GM12878 (cell line): Measurements from ENCODE around the gene BCAT1. TPM values are rescaled to one million over a fixed set of nuclear protein-coding genes. Genes with fewer than 3 reads are reported as not detected.
"Not testable (repeated sequence)": the region's sequence is repeated elsewhere in the genome, so short reads cannot be mapped to it uniquely, and the experiment has no call there.

Experiments used
- ATAC-seq: fragments of 200-7000 bp; cut with Tn5 transposase; 3 replicates; pipeline ENCODE4 v1.9.1; 2020; ENCODE audit warnings: mild to moderate bottlenecking, moderate library complexity
- BruUV-seq: library from RNA; stranded (reverse); fragments of 400-500 nt; replicated peaks from 2 replicates; lab custom pipeline; 2021; lab: Mats Ljungman, UMichigan
- CTCF ChIA-PET: fragments of 300-600 bp; sonication (Branson Sonifier 250); formaldehyde crosslinking; extraction: SDS; loops from one replicate; lab custom pipeline; 2021; ENCODE audit warnings: inconsistent platforms; lab: Yijun Ruan, JAX
- POLR2A ChIA-PET: fragments of 350-600 bp; formaldehyde crosslinking; extraction: SDS; loops from one replicate; lab custom pipeline; 2021; ENCODE audit warnings: inconsistent platforms; lab: Charles Lee
- RAD21 ChIA-PET: fragments of 300-600 bp; sonication (Branson Sonifier 250); formaldehyde crosslinking; loops from one replicate; lab custom pipeline; 2023; ENCODE audit warnings: antibody characterized with exemption; ENCODE audit not compliant: unreplicated experiment; lab: Charles Lee
- SMC1A ChIA-PET: fragments of 300-600 bp; sonication (Branson Sonifier 250); formaldehyde crosslinking; loops from one replicate; lab custom pipeline; 2023; ENCODE audit not compliant: unreplicated experiment, uncharacterized antibody; lab: Charles Lee
- DNase-seq: peaks from one replicate; pipeline ENCODE4 v3.0.0-alpha.2; 2011; ENCODE audit warnings: low read depth, low spot score
- FAIRE-seq: peaks from 3 replicates; lab custom pipeline; 2011; peaks lifted over from hg19 to GRCh38; lab: Jason Lieb, UNC
- H2AFZ ChIP-seq: 2 replicates; pipeline ENCODE4 v1.6.0; 2011; ENCODE audit warnings: low read depth, low read length, control low read depth; ENCODE audit not compliant: control insufficient read depth
- H3K27ac ChIP-seq: 2 replicates; pipeline ENCODE4 v1.5.1; 2011; ENCODE audit warnings: control low read depth; ENCODE audit not compliant: control insufficient read depth, insufficient read depth
- H3K27me3 ChIP-seq, 2 experiments: replicated peaks in 1 of 2; 2 replicates each; pipeline versions ENCODE4 v1.6.0 to v1.6.1; 2011; ENCODE audit warnings: low read length in 1 of 2; ENCODE audit not compliant: control insufficient read depth in 2 of 2, insufficient read depth in 2 of 2
- H3K36me3 ChIP-seq, 2 experiments: 2 replicates each; pipeline ENCODE4 v1.5.1; 2011; ENCODE audit warnings: low read length in 1 of 2; ENCODE audit not compliant: control insufficient read depth in 2 of 2, insufficient read depth in 2 of 2
- H3K4me1 ChIP-seq: 2 replicates; pipeline ENCODE4 v1.6.1; 2011; ENCODE audit warnings: mild to moderate bottlenecking, low read length, moderate library complexity, mixed read lengths; ENCODE audit not compliant: control insufficient read depth, insufficient read depth
- H3K4me2 ChIP-seq: 2 replicates; pipeline ENCODE4 v1.6.0; 2011; ENCODE audit warnings: control low read depth; ENCODE audit not compliant: control insufficient read depth, insufficient read depth
- H3K4me3 ChIP-seq: fragments of 200-600 bp; sonication (generic); 2 replicates; pipeline ENCODE4 v1.5.1; 2016
- H3K79me2 ChIP-seq: 2 replicates; pipeline ENCODE4 v1.6.0; 2011; ENCODE audit warnings: low read length; ENCODE audit not compliant: control insufficient read depth, insufficient read depth
- H3K9ac ChIP-seq: 2 replicates; pipeline ENCODE4 v1.8.0; 2011; ENCODE audit warnings: low read length, control low read depth, mixed read lengths; ENCODE audit not compliant: control insufficient read depth, insufficient read depth
- H3K9me3 ChIP-seq: replicated peaks from 3 replicates; pipeline ENCODE4 v1.5.1; 2011; ENCODE audit warnings: mild to moderate bottlenecking, low read length; ENCODE audit not compliant: control insufficient read depth, insufficient read depth
- H4K20me1 ChIP-seq: 2 replicates; pipeline ENCODE4 v1.6.0; 2011; ENCODE audit not compliant: control insufficient read depth, insufficient read depth
- CEBPB ChIP-seq, 2 experiments: fragments of 150-350 bp in 1 of 2; IDR thresholded peaks; 2 replicates each; pipeline ENCODE4 v1.6.1; 2012 to 2014; ENCODE audit warnings: low read depth in 2 of 2, low read length in 2 of 2, borderline replicate concordance in 1 of 2, inconsistent platforms in 1 of 2
- HCFC1 ChIP-seq: fragments of 150-350 bp; IDR thresholded peaks from 2 replicates; pipeline ENCODE4 v1.6.1; 2014; ENCODE audit warnings: low read length
- HDAC6 ChIP-seq: fragments of 200-600 bp; sonication (generic); IDR thresholded peaks from one replicate; pipeline ENCODE4 v1.8.0; 2017; ENCODE audit warnings: antibody characterized with exemption; ENCODE audit not compliant: unreplicated experiment
- KLF5 ChIP-seq: fragments of 450-650 bp; IDR thresholded peaks from 2 replicates; pipeline ENCODE4 v1.6.1; 2014; ENCODE audit warnings: mild to moderate bottlenecking; ENCODE audit not compliant: partially characterized antibody
- LARP7 ChIP-seq: fragments of 450-650 bp; IDR thresholded peaks from 2 replicates; pipeline ENCODE4 v1.6.1; 2017; ENCODE audit warnings: mild to moderate bottlenecking
- NBN ChIP-seq: fragments of 450-650 bp; IDR thresholded peaks from 2 replicates; pipeline ENCODE4 v1.6.1; 2016
- NFXL1 ChIP-seq: fragments of 450-650 bp; IDR thresholded peaks from 2 replicates; pipeline ENCODE4 v1.6.1; 2017; ENCODE audit warnings: antibody characterized with exemption, mild to moderate bottlenecking, borderline replicate concordance
- NRF1 ChIP-seq: conservative IDR thresholded peaks from 2 replicates; pipeline ENCODE4 v1.6.1; 2011; ENCODE audit warnings: mild to moderate bottlenecking, low read depth, low read length, improper control_type of control experiment
- RELA ChIP-seq: fragments of 450-650 bp; IDR thresholded peaks from 2 replicates; pipeline ENCODE4 v1.8.0; 2014; ENCODE audit warnings: borderline replicate concordance; ENCODE audit not compliant: partially characterized antibody
- ZNF24 ChIP-seq: fragments of 450-650 bp; IDR thresholded peaks from 2 replicates; pipeline ENCODE4 v1.6.1; 2017; ENCODE audit warnings: antibody characterized with exemption, mild to moderate bottlenecking
- WGBS: methylation state at CpG from one replicate; pipeline ENCODE4 v1.1.6; 2016; ENCODE audit warnings: low lambda C conversion rate; ENCODE audit not compliant: insufficient replicate concordance, insufficient coverage; ENCODE audit errors: missing lambda C conversion rate; 5-methylcytosine and 5-hydroxymethylcytosine counted together
- in situ Hi-C: fragments of 300-500 bp; cut with MboI; formaldehyde crosslinking; loops from 9 replicates; pipeline ENCODE4 v1.14.3; 2018; ENCODE audit warnings: mixed read lengths
- intact Hi-C: fragments of 100-400 bp; cut with micrococcal nuclease; formaldehyde crosslinking; loops from one replicate; pipeline ENCODE4 v1.14.2; 2022; ENCODE audit not compliant: unreplicated experiment
- polyA plus RNA-seq, 11 experiments: library from polyadenylated mRNA; depleted of rRNA in 4 of 11; unstranded in 6 of 11; stranded (reverse) in 5 of 11; fragments of >200 nt; fragmentation: Nextera tagmentation in 4 of 11; fragmentation: Illumina TruSeq in 1 of 11; extraction: Ambion mirVana in 4 of 11; extraction: Trizol in 1 of 11; gene quantifications; 1 replicate in 1 of 11; 2 replicates in 10 of 11; pipeline versions ENCODE4 v1.2.1 to v1.2.3, GENCODE V29; 2011 to 2016; ENCODE audit warnings: inconsistent platforms in 2 of 11, missing spikeins in 2 of 11, low read depth in 1 of 11
- total RNA-seq, 4 experiments: library from RNA; depleted of rRNA in 3 of 4; stranded (reverse); fragments of >200 nt in 3 of 4; fragmentation: Illumina TruSeq in 1 of 4; extraction: Trizol in 1 of 4; gene quantifications; 2 replicates each; pipeline versions ENCODE4 v1.2.1 to v1.2.3, GENCODE V29; 2013 to 2021
- TF ChIP-seq, protein P1 (sequence below): fragments of 450-650 bp; IDR thresholded peaks from 2 replicates; pipeline ENCODE4 v1.6.1; 2018; ENCODE audit warnings: mild to moderate bottlenecking, low read depth, moderate library complexity; ENCODE audit not compliant: partially characterized antibody
- TF ChIP-seq, protein P2 (sequence below): fragments of 450-650 bp; formaldehyde crosslinking; IDR thresholded peaks from 2 replicates; pipeline ENCODE4 v1.5.0; 2022; ENCODE audit warnings: mild to moderate bottlenecking, missing genetic modification characterization

Gene BCAT1
- total and polyA plus RNA-seq, 10 of the 15 experiments (the other 5 are each of a cell fraction or from before 2014, with no cell fraction given): 26.2 to 187 (median 81.9) TPM

DNA sequence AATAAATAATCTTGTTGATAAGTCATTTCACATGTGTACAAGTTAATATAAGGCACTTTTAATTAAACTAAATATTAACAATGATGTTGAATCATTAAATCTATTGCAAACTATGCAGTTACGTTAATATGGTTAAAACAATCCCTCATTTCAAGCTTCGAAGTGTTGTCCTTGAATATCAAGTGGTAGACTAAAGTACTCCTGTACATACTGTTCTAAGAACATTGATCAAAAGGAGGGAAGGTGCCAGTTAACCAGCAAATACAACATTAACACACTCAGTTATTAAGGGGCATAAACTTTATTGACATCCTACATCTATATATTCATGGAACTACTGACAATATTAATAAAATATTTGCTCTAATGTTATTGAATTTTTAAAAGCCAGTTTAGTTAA is 8.7 kb downstream of the BCAT1 start:
- no peak for DNase-seq
- BruUV-seq: no TSS peak
- intact Hi-C loops: no loop called here

GRCh38 chr12:24939551-24939950 is 9.3 kb downstream of the BCAT1 start:
- ATAC-seq, H3K27me3 ChIP-seq, H2AFZ ChIP-seq, intact Hi-C loops, H3K27ac ChIP-seq, H3K4me2 ChIP-seq, BruUV-seq, H3K9ac ChIP-seq, H3K4me3 ChIP-seq, H3K36me3 ChIP-seq, in situ Hi-C loops, DNase-seq, H4K20me1 ChIP-seq, H3K9me3 ChIP-seq, FAIRE-seq: not testable (repeated sequence)
- CTCF ChIA-PET: interaction anchor here (1.0 to 1.1 kb wide), 2 partner anchors 9 kb away, joined by 3 to 6 read pairs; no protein-coding TSS in a partner anchor
- WGBS: 90% methylated on average over 6 of the region's 6 CpGs
- peaks cover 25% of the 10 kb centered on the region for H3K79me2 ChIP-seq
- RAD21 ChIA-PET: interaction anchor here (1.3 to 1.5 kb wide), 3 partner anchors 8 to 39 kb away, joined by 3 to 6 read pairs (median 5); partner anchors contain the start of gene BCAT1
- peaks cover 16% of the 10 kb centered on the region for H3K4me1 ChIP-seq
- SMC1A ChIA-PET: interaction anchor here (0.8 to 1.6 kb wide), 6 partner anchors 8 to 79 kb away, joined by 3 to 8 read pairs (median 3); no protein-coding TSS in a partner anchor
- POLR2A ChIA-PET: interaction anchor here (0.6 to 1.1 kb wide), 2 partner anchors 8 to 101 kb away, joined by 3 read pairs; no protein-coding TSS in a partner anchor

More for the DNA sequence above, 8.7 kb downstream of the BCAT1 start:
- FAIRE-seq: no peak
- Histone ChIP-seq H3K4me2 (no peak overlapping the region), H3K9me3 (no peaks in the 10 kb centered on the region; the same call in 2 of the 3 replicates), H3K79me2 (peaks cover 22% of the 10 kb centered on the region), H3K27me3 (no peaks in the 10 kb centered on the region), H3K36me3 (peaks cover 0 to under 1% of the 10 kb centered on the region in 2 experiments; a peak in 1 of 4 replicates), H3K4me1 (peaks cover 16% of the 10 kb centered on the region), H2AFZ (no peak overlapping the region), H3K9ac (no peak overlapping the region), H4K20me1 (no peaks in the 10 kb centered on the region), H3K27ac (no peak overlapping the region), H3K4me3 (no peak overlapping the region)
- ChIA-PET CTCF (interaction anchor here (1.1 kb wide), 1 partner anchor 10 kb away, joined by 6 read pairs; no protein-coding TSS in a partner anchor), RAD21 (interaction anchor here (1.3 to 1.9 kb wide), 3 partner anchors 21 to 88 kb away, joined by 4 to 7 read pairs (median 5); no protein-coding TSS in a partner anchor), POLR2A (interaction anchor here (0.7 kb wide), 1 partner anchor 12 kb away, joined by 3 read pairs; no protein-coding TSS in a partner anchor), SMC1A (interaction anchor here (0.6 to 1.1 kb wide), 5 partner anchors 11 to 203 kb away, joined by 3 read pairs; no protein-coding TSS in a partner anchor)
- ATAC-seq: no peak
- WGBS: 100% methylated on average over 2 of the region's 2 CpGs
- in situ Hi-C loops: no loop called here
- TF ChIP-seq CEBPB (IDR thresholded peaks at IDR 0.05; ENCODE audit: borderline replicate concordance in 1 of 2, low read depth in 2 of 2, low read length in 2 of 2): no peak
- TF ChIP-seq, protein P1, sequence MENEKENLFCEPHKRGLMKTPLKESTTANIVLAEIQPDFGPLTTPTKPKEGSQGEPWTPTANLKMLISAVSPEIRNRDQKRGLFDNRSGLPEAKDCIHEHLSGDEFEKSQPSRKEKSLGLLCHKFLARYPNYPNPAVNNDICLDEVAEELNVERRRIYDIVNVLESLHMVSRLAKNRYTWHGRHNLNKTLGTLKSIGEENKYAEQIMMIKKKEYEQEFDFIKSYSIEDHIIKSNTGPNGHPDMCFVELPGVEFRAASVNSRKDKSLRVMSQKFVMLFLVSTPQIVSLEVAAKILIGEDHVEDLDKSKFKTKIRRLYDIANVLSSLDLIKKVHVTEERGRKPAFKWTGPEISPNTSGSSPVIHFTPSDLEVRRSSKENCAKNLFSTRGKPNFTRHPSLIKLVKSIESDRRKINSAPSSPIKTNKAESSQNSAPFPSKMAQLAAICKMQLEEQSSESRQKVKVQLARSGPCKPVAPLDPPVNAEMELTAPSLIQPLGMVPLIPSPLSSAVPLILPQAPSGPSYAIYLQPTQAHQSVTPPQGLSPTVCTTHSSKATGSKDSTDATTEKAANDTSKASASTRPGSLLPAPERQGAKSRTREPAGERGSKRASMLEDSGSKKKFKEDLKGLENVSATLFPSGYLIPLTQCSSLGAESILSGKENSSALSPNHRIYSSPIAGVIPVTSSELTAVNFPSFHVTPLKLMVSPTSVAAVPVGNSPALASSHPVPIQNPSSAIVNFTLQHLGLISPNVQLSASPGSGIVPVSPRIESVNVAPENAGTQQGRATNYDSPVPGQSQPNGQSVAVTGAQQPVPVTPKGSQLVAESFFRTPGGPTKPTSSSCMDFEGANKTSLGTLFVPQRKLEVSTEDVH: no peak
- TF ChIP-seq NBN: no peak
- no peak for TF ChIP-seq HDAC6
- no peak for TF ChIP-seq ZNF24
- TF ChIP-seq LARP7: no peak
- TF ChIP-seq, protein P2, sequence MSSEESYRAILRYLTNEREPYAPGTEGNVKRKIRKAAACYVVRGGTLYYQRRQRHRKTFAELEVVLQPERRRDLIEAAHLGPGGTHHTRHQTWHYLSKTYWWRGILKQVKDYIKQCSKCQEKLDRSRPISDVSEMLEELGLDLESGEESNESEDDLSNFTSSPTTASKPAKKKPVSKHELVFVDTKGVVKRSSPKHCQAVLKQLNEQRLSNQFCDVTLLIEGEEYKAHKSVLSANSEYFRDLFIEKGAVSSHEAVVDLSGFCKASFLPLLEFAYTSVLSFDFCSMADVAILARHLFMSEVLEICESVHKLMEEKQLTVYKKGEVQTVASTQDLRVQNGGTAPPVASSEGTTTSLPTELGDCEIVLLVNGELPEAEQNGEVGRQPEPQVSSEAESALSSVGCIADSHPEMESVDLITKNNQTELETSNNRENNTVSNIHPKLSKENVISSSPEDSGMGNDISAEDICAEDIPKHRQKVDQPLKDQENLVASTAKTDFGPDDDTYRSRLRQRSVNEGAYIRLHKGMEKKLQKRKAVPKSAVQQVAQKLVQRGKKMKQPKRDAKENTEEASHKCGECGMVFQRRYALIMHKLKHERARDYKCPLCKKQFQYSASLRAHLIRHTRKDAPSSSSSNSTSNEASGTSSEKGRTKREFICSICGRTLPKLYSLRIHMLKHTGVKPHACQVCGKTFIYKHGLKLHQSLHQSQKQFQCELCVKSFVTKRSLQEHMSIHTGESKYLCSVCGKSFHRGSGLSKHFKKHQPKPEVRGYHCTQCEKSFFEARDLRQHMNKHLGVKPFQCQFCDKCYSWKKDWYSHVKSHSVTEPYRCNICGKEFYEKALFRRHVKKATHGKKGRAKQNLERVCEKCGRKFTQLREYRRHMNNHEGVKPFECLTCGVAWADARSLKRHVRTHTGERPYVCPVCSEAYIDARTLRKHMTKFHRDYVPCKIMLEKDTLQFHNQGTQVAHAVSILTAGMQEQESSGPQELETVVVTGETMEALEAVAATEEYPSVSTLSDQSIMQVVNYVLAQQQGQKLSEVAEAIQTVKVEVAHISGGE (CRISPR knock-in tag): no peak
- no peak for TF ChIP-seq NFXL1
- no peak for TF ChIP-seq KLF5
- TF ChIP-seq RELA: no peak
- TF ChIP-seq NRF1: no peak
- no peak for TF ChIP-seq HCFC1
